Stomach (tissue), 9 donors: ENCODE measurements around the gene APLNR. TPM values are rescaled to one million over a fixed set of nuclear protein-coding genes. Genes with fewer than 3 reads are reported as not detected.
A peak's percentile ranks its signal among the peaks of the same experiment; 100 is the strongest.

Experiments used
- DNase-seq, 2 donors: peaks; one replicate each; pipeline versions ENCODE4 v3.0.0 to v3.0.0-alpha.2; 2013 to 2019
- H3K27ac ChIP-seq, 5 donors: fragments of 200-600 bp in 4 of 5; sonication (generic) in 4 of 5; one replicate each; pipeline ENCODE4 v1.5.1; 2013 to 2019; ENCODE audit warnings: mild to moderate bottlenecking in 1 of 5, moderate library complexity in 1 of 5
- H3K27me3 ChIP-seq, 3 donors: fragments of 200-600 bp; sonication (generic); one replicate each; pipeline ENCODE4 v1.5.1; 2017 to 2019; ENCODE audit warnings: mixed run types in 1 of 3
- H3K36me3 ChIP-seq, 4 donors: fragments of 200-600 bp; sonication (generic); 1 replicate in 3 of 4; 2 replicates in 1 of 4; pipeline ENCODE4 v1.5.1; 2016 to 2019
- H3K4me1 ChIP-seq, 4 donors: fragments of 200-600 bp; sonication (generic); one replicate each; pipeline ENCODE4 v1.5.1; 2016 to 2019
- H3K4me3 ChIP-seq, 4 donors: fragments of 200-600 bp; sonication (generic) in 3 of 4; one replicate each; pipeline ENCODE4 v1.5.1; 2016 to 2019; ENCODE audit warnings: mild to moderate bottlenecking in 1 of 4
- H3K9me3 ChIP-seq, 4 donors: fragments of 200-600 bp; sonication (generic); one replicate each; pipeline ENCODE4 v1.5.1; 2016 to 2019
- CTCF ChIP-seq, 7 experiments: fragments of 450-650 bp in 4 of 7; fragments of 200-600 bp in 3 of 7; sonication (generic) in 3 of 7; IDR thresholded peaks; one replicate each; pipeline ENCODE4 v1.5.1; 2016 to 2019; ENCODE audit warnings: antibody characterized with exemption in 7 of 7, control low read depth in 2 of 7, mild to moderate bottlenecking in 1 of 7
- EP300 ChIP-seq: sonication (generic); formaldehyde crosslinking; IDR thresholded peaks from one replicate; pipeline ENCODE4 v1.6.1; 2017; ENCODE audit warnings: antibody characterized with exemption
- POLR2A ChIP-seq, 4 donors: fragments of 450-650 bp; IDR thresholded peaks; one replicate each; pipeline ENCODE4 v1.6.1; 2016; ENCODE audit warnings: antibody characterized with exemption in 4 of 4, control low read depth in 2 of 4, mild to moderate bottlenecking in 1 of 4, moderate library complexity in 1 of 4
- POLR2AphosphoS5 ChIP-seq, 3 donors: sonication (generic); formaldehyde crosslinking; IDR thresholded peaks; one replicate each; pipeline ENCODE4 v1.6.1; 2016; ENCODE audit warnings: antibody characterized with exemption in 3 of 3
- WGBS, 5 donors: extraction: QIAGEN DNeasy Blood & Tissue Kit in 3 of 5; methylation state at CpG; one replicate each; pipeline versions ENCODE4 v1.1.5 to v1.1.7; 2013 to 2018; 5-methylcytosine and 5-hydroxymethylcytosine counted together
- intact Hi-C: fragments of 100-400 bp; cut with DNase I; formaldehyde crosslinking; loops from one replicate; pipeline ENCODE4 v1.15.1; 2023; ENCODE audit warnings: low total_unique reads
- polyA plus RNA-seq, 3 donors: library from polyadenylated mRNA; stranded (reverse); fragments of 200-250 nt; gene quantifications; one replicate each; pipeline ENCODE4 v1.2.3, GENCODE V29; 2013
- total RNA-seq, 5 donors: library from RNA; depleted of rRNA; stranded (reverse); fragments of >200 nt; gene quantifications; one replicate each; pipeline versions ENCODE4 v1.1.0 to v1.2.3, GENCODE V29; 2014 to 2016
- donor health status: healthy with polysubstance abuse.
- donor health status: Bipolar disorder and iron deficiency.
- donor health status: healthy.

Gene APLNR
- total and polyA plus RNA-seq, 8 donors, result 0.43 to 12.1 (median 1.7) TPM; not detected in 2

- no peaks in the 10 kb centered on the region for H3K27me3 ChIP-seq
- peaks cover 4 to 22% (median 14%) of the 10 kb centered on the region in 4 donors for H3K4me1 ChIP-seq
- H3K36me3 ChIP-seq, result no peaks in the 10 kb centered on the region
- H3K9me3 ChIP-seq, result peaks cover 0 to 4% (median 2%) of the 10 kb centered on the region in 4 donors
- no peak overlapping the region for H3K4me3 ChIP-seq
- DNase-seq, result no peak
- intact Hi-C loops, result no loop called here
- 62 to 78% (median 66%) methylated on average over 7 of the region's 7 CpGs for WGBS, 5 donors
- no peak for TF ChIP-seq POLR2A (IDR thresholded peaks at IDR 0.05)
- no peak for TF ChIP-seq EP300
- no peak for TF ChIP-seq CTCF (IDR thresholded peaks at IDR 0.05)
- no peak for TF ChIP-seq POLR2AphosphoS5 (IDR thresholded peaks at IDR 0.05)
- peak overlapping the region in 2 of 5 donors; percentile 67 to 75 for H3K27ac ChIP-seq
These were observed 41.7 kb upstream of the APLNR start for GRCh38 chr11:57278721-57279095.

GRCh38 chr11:57277845-57278720 is 41.0 kb upstream of the APLNR start:
- peaks cover 0 to 10% (median 9%) of the 10 kb centered on the region in 4 donors for H3K9me3 ChIP-seq
- WGBS, 5 donors, result 11% methylated on average over 14 of the region's 14 CpGs
- intact Hi-C loops, result no loop called here
- H3K4me1 ChIP-seq, result peaks cover 4 to 22% (median 13%) of the 10 kb centered on the region in 4 donors
- TF ChIP-seq CTCF (IDR thresholded peaks at IDR 0.05) (peak in 5 of 7 experiments; percentile 45 to 80 (median 74)), POLR2A (IDR thresholded peaks at IDR 0.05) (no peak), POLR2AphosphoS5 (IDR thresholded peaks at IDR 0.05) (peak in 2 of 3 donors; percentile 24 to 33), EP300 (no peak)
- DNase-seq, result peak; percentile 70 to 84
- no peaks in the 10 kb centered on the region for H3K36me3 ChIP-seq
- H3K27me3 ChIP-seq, result no peaks in the 10 kb centered on the region
- no peak overlapping the region for H3K4me3 ChIP-seq
- H3K27ac ChIP-seq, result peak overlapping the region; percentile 35 to 75 (median 48)

GRCh38 chr11:57276971-57277675 is 40.1 kb upstream of the APLNR start:
- intact Hi-C loops, result no loop called here
- H3K9me3 ChIP-seq, result peaks cover 0 to 12% (median 11%) of the 10 kb centered on the region in 4 donors
- H3K27me3 ChIP-seq, result no peaks in the 10 kb centered on the region
- WGBS, 5 donors, result 58 to 67% (median 59%) methylated on average over 6 of the region's 6 CpGs
- peak overlapping the region in 4 of 5 donors; percentile 42 to 75 (median 58) for H3K27ac ChIP-seq
- no peak overlapping the region for H3K4me3 ChIP-seq
- H3K4me1 ChIP-seq, result peaks cover 4 to 22% (median 13%) of the 10 kb centered on the region in 4 donors
- no peaks in the 10 kb centered on the region for H3K36me3 ChIP-seq
- no peak for DNase-seq
- no peak for TF ChIP-seq POLR2AphosphoS5 (IDR thresholded peaks at IDR 0.05)
- TF ChIP-seq POLR2A (IDR thresholded peaks at IDR 0.05), result no peak
- TF ChIP-seq EP300, result no peak
- no peak for TF ChIP-seq CTCF (IDR thresholded peaks at IDR 0.05)

- H3K27ac ChIP-seq, result peak overlapping the region in 2 of 5 donors; percentile 42 to 75
- DNase-seq, result no peak
- H3K27me3 ChIP-seq, result no peaks in the 10 kb centered on the region
- no peak overlapping the region for H3K4me3 ChIP-seq
- H3K36me3 ChIP-seq, result no peaks in the 10 kb centered on the region
- H3K4me1 ChIP-seq, result peaks cover 4 to 22% (median 13%) of the 10 kb centered on the region in 4 donors
- peaks cover 0 to 12% (median 11%) of the 10 kb centered on the region in 4 donors for H3K9me3 ChIP-seq
- TF ChIP-seq POLR2AphosphoS5 (IDR thresholded peaks at IDR 0.05), result no peak
- no peak for TF ChIP-seq EP300
- no peak for TF ChIP-seq CTCF (IDR thresholded peaks at IDR 0.05)
- no peak for TF ChIP-seq POLR2A (IDR thresholded peaks at IDR 0.05)
- intact Hi-C loops, result no loop called here
- 38 to 59% (median 55%) methylated on average over 3 of the region's 3 CpGs for WGBS, 5 donors
These were observed 39.3 kb upstream of the APLNR start for GRCh38 chr11:57276169-57276970.
